NCI-H1930 (cell line): ENCODE measurements around the gene SAMD15.
"Not testable (repeated sequence)": the region's sequence is repeated elsewhere in the genome, so short reads cannot be mapped to it uniquely, and the experiment has no call there.

Experiments used
- DNase-seq, 2 experiments: peaks; one replicate each; lab custom pipeline; 2025; lab: John Stamatoyannopoulos, UW

Gene SAMD15

GRCh38 chr14:77375973-77376770, 1.0 kb upstream of the SAMD15 start:
- DNase-seq: no peak

DNA sequence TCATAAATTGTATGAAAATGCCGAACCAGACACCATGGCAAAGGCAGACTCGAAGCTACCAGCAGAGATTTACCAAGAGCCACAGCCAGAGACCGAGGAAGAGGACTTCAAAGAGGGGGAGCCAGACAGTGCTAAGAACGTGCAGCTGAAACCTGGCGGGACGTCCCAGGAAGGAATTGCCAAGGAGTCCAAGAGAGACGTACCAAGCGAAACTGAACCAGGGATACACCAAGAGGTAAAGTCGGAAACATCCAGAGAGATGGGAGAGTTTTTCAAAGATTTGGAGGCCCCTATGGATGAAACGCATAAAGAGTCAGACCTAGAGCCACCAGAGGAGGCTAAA, 294 bp downstream of the SAMD15 start:
- no peak for DNase-seq

GRCh38 chr14:77378701-77379100, 1.5 kb downstream of the SAMD15 start:
- no peak for DNase-seq

- no peak for DNase-seq
Observed at GRCh38 chr14:77390188-77390587, 13.0 kb downstream of the SAMD15 start.

DNA sequence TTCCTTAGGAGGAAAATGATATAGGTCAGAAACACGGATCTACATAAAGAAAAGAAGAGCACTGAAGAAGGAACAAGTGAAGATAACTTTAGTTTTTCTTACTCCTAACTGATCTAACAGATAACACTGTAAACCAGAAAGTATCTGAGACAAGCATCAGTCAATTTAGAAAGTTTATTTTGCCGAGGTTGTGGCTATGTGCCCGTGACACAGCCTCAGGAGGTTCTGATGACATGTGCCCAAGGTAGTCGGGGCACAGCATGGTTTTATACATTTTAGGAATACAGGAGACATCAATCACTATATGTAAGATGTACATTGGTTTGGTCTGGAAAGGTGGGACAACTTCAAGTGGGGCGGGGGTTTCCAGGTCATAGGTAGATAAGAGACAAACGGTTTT, 23.0 kb downstream of the SAMD15 start:
- no peak for DNase-seq

GRCh38 chr14:77403768-77404167, 26.6 kb downstream of the SAMD15 start:
- DNase-seq: no peak

GRCh38 chr14:77406086-77406485, 28.9 kb downstream of the SAMD15 start:
- DNase-seq: no peak

DNA sequence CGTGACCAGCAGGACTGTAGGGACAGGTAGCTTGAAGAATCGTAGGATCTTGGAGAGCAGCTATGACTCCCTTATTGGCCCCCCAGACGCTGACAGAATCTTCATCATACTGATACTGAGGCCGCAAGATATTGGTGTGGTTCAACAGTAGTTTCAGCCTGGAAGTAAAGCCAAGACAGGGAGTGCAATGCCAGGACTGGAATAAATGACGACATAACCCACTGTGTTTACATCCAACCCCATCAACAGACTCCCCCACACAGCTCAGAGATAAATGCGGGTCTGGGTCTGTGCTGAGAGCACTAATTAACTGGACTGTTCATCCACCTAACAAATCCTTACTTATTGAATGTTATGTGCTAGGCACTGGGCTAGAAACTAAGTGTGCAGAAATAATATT, 29.5 kb downstream of the SAMD15 start:
- no peak for DNase-seq

DNA sequence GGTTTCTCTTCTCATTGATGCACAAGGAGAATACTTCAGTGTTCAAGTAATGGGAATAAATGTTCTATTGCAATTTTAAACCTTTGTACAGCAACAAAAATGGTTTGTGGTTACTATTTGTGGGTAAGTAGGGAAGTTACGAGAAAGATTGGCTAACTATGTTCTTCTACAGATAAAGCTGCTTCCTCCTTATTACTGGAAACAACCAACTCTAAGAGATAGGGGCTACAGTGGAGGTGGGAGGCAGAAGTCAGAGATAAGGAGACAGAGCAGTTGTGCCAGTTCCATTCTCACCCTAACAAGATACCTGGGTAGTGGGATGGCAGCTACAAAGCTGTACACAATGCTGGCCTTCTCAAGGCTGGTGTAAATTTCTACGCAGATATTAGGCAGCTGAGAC, 30.0 kb downstream of the SAMD15 start:
- no peak for DNase-seq

DNA sequence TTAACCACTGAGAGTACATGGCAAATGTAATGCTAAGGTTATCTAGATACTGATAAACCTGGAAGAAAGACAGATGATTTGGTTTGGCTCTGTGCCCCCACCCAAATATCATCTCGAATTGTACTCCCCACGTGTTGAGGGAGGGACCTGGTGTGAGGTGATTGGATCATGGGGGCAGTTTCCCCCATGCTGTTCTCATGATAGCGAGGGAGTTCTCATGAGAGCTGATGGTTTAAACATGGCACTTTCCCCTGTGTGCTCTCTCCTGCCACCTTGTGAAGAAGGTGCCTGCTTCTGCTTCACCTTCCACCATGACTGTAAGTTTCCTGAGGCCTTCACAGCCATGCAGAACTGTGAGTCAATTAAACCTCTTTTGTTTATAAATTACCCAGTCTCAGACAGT, 32.0 kb downstream of the SAMD15 start:
- DNase-seq: no peak

GRCh38 chr14:77415403-77416030, 38.3 kb downstream of the SAMD15 start:
- not testable (repeated sequence) for DNase-seq

DNA sequence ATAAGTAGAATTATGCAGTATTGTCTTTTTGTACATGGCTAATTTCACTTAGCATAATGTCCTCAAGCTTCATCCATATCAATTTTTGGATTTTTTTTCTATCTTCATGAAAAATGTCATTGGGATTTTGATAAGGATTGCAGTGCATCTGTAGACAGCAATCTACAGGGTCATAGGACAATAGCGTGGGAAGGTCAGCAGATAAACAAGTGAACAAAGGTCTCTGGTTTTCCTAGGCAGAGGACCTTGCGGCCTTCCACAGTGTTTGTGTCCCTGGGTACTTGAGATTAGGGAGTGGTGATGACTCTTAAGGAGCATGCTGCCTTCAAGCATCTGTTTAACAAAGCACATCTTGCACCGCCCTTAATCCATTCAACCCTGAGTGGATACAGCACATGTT, 38.9 kb downstream of the SAMD15 start:
- DNase-seq: not testable (repeated sequence)

- no peak for DNase-seq
Observed at GRCh38 chr14:77416836-77417235, 39.7 kb downstream of the SAMD15 start.

- DNase-seq: no peak
Observed at GRCh38 chr14:77421201-77421600, 44.0 kb downstream of the SAMD15 start.

- DNase-seq: no peak
Observed at GRCh38 chr14:77423423-77423822, 46.2 kb downstream of the SAMD15 start, which contains the start of gene NOXRED1. TSS of gene NOXRED1 (minus strand) at chr14:77423523. CDS start at chr14:77422889, 634 bp downstream.

DNA sequence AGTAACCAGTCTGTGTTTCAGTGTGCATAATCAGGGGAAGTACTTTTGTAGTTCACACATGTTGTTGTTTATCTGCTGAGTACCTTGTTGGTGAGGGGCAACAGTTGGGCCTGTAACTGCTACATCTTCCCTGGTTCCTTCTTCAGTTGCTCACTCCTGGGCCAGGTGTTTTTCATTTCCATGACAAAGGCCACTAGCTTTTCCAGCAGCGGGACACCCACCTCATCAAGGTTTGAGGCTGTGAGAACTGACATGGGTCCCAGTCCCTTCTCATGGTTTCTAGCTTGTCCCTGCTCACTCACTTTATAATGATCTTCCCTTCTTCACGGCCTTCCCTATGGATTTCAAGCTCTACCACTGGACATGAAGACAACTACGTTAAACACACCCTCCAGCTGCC, 47.7 kb downstream of the SAMD15 start:
- no peak for DNase-seq

- DNase-seq: no peak
Observed at GRCh38 chr14:77426396-77426795, 49.2 kb downstream of the SAMD15 start.

DNA sequence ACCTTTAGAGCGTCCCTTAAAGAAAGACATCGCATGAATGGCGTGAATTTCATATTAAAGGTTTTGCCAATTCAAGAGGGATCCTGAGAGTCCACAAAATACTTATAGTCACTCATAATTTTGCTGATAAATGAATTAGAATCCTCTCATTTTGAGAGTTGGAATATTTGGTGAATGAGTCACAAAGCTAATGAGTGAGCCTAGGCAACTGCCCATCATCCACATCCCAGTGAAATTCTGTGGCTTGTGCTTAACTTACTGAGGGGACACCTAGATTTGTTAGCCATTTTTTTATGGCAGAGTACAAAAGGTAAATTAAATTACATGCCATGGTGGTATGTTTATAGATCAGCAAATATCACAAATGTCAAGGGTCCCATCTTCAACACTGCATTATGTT, 58.9 kb downstream of the SAMD15 start:
- no peak for DNase-seq

DNA sequence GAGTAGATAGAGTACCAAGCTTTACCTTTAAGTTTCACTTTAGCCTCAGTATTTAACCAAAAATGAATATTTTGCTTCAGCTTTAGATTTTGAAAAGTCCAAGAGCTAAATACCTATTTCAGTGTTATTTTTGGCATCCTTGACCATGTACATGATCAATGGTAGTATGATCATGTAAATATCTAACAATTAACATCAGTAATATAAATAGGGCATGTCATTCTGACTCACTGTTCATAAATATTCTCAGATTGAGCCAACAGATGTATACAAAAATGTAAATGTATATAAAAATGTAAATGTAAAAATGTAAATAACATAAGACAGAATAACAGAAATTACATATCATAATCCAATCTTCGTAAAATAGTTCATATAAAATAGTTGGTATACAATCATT, 61.4 kb downstream of the SAMD15 start:
- no peak for DNase-seq

DNA sequence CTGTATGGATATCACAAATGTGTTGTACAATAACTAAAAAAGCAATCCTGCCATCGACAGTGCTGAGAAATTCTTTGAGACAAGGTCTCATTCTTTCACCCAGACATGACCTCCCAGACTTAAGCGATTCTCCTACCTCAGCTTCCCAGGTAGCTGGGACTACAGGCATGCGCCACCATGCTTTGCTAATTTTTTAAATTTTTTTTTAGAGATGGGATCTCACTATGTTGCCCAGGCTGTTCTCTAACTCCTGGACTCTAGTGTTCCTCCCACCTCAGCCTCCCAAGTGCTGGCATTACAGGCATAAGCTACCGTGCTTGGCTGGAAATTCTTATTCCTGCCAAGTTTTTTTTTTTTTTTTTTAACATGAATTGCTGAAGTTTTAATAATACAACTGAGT, 62.7 kb downstream of the SAMD15 start:
- DNase-seq: no peak
